Measurements from ENCODE around the gene DPH2. TPM values are rescaled to one million over a fixed set of nuclear protein-coding genes. Genes with fewer than 3 reads are reported as not detected.

DPH2 gene
- total RNA-seq, 1 donor from 2014 or later: 9.5 TPM

GRCh38 chr1:43963890-43964289, 5.9 kb upstream of the DPH2 start:
- DNase-seq (ENCODE audit: low spot score) (no peak), ATAC-seq (no peak)

GRCh38 chr1:43965316-43965715, 4.5 kb upstream of the DPH2 start:
- DNase-seq (ENCODE audit: low spot score) (no peak), ATAC-seq (no peak)

- ATAC-seq: peak; percentile 11
- DNase-seq (ENCODE audit: low spot score): no peak
Measured at GRCh38 chr1:43968348-43968948, 1.4 kb upstream of the DPH2 start.

GRCh38 chr1:43969416-43969745, 429 bp upstream of the DPH2 start:
- ATAC-seq: no peak
- no peak for DNase-seq (ENCODE audit: low spot score)

GRCh38 chr1:43970502-43970901, 692 bp downstream of the DPH2 start:
- DNase-seq (ENCODE audit: low spot score) (no peak), ATAC-seq (no peak)

- ATAC-seq (no peak), DNase-seq (ENCODE audit: low spot score) (no peak)
Measured at GRCh38 chr1:43970911-43971310, 1.1 kb downstream of the DPH2 start.

GRCh38 chr1:43971336-43971980, 1.6 kb downstream of the DPH2 start:
- DNase-seq (ENCODE audit: low spot score): no peak
- no peak for ATAC-seq

GRCh38 chr1:43973981-43974442, 4.2 kb downstream of the DPH2 start:
- ATAC-seq (no peak), DNase-seq (ENCODE audit: low spot score) (no peak)

- DNase-seq (ENCODE audit: low spot score) (peak; percentile 97), ATAC-seq (peak; percentile 74)
Measured at GRCh38 chr1:43974443-43975248, 4.8 kb downstream of the DPH2 start, which contains the start of gene ATP6V0B. Gene ATP6V0B (plus strand): TSS chr1:43974960. CDS start chr1:43975041, 81 bp downstream.

GRCh38 chr1:43975249-43975961, 5.6 kb downstream of the DPH2 start:
- ATAC-seq: peak; percentile 44

GRCh38 chr1:43976045-43976444, 6.2 kb downstream of the DPH2 start:
- no peak for DNase-seq (ENCODE audit: low spot score)
- ATAC-seq: no peak

More at GRCh38 chr1:43975249-43975961, 5.6 kb downstream of the DPH2 start:
- DNase-seq (ENCODE audit: low spot score): peak; percentile 72

- no peak for ATAC-seq
- DNase-seq (ENCODE audit: low spot score): no peak
Measured at GRCh38 chr1:43976890-43977289, 7.1 kb downstream of the DPH2 start.

- DNase-seq (ENCODE audit: low spot score) (no peak), ATAC-seq (no peak)
Measured at GRCh38 chr1:43977376-43978263, 7.8 kb downstream of the DPH2 start.

GRCh38 chr1:43978264-43978550, 8.4 kb downstream of the DPH2 start:
- DNase-seq (ENCODE audit: low spot score) (peak; percentile 73), ATAC-seq (peak; percentile 49)

- DNase-seq (ENCODE audit: low spot score) (peak; percentile 63), ATAC-seq (peak; percentile 42)
Measured at GRCh38 chr1:43978551-43979260, 8.9 kb downstream of the DPH2 start, which contains the start of gene B4GALT2. Gene B4GALT2 (plus strand): TSS chr1:43979210. CDS start chr1:43981161, 1,951 bp downstream.

GRCh38 chr1:43979261-43979527, 9.4 kb downstream of the DPH2 start:
- DNase-seq (ENCODE audit: low spot score) (no peak), ATAC-seq (no peak)

GRCh38 chr1:43979528-43980254, 9.9 kb downstream of the DPH2 start:
- DNase-seq (ENCODE audit: low spot score) (no peak), ATAC-seq (peak; percentile 6)

- DNase-seq (ENCODE audit: low spot score) (no peak), ATAC-seq (no peak)
Measured at GRCh38 chr1:43980255-43981134, 10.7 kb downstream of the DPH2 start.
